Small intestine (tissue), 7 donors: ENCODE results near the gene RALB. TPM values are rescaled to one million over a fixed set of nuclear protein-coding genes. Genes with fewer than 3 reads are reported as not detected.

ENCODE experiments used
- DNase-seq, 2 donors: peaks; one replicate each; pipeline versions ENCODE4 v3.0.0 to v3.0.0-alpha.2; 2013
- FAIRE-seq: peaks from 2 replicates; lab custom pipeline; 2012; peaks lifted over from hg19 to GRCh38; lab: Jason Lieb, UNC
- H3K27ac ChIP-seq, 3 donors: one replicate each; pipeline ENCODE4 v1.5.1; 2013; ENCODE audit warnings: low read length in 2 of 3, mild to moderate bottlenecking in 2 of 3, control low read depth in 1 of 3, inconsistent platforms in 1 of 3, low read depth in 1 of 3, moderate library complexity in 1 of 3
- H3K27me3 ChIP-seq, 3 donors: one replicate each; pipeline ENCODE4 v1.6.1; 2013; ENCODE audit warnings: low read length in 3 of 3, inconsistent platforms in 1 of 3; ENCODE audit not compliant: control insufficient read depth in 3 of 3, insufficient read depth in 3 of 3
- H3K36me3 ChIP-seq, 3 donors: one replicate each; pipeline ENCODE4 v1.6.1; 2013; ENCODE audit warnings: low read length in 3 of 3, inconsistent platforms in 1 of 3, low read depth in 1 of 3, mild to moderate bottlenecking in 1 of 3, moderate library complexity in 1 of 3; ENCODE audit not compliant: control insufficient read depth in 3 of 3, insufficient read depth in 2 of 3
- H3K4me1 ChIP-seq, 3 donors: one replicate each; pipeline ENCODE4 v1.6.1; 2013; ENCODE audit warnings: low read length in 2 of 3, inconsistent platforms in 1 of 3, low read depth in 1 of 3, mild to moderate bottlenecking in 1 of 3, moderate library complexity in 1 of 3; ENCODE audit not compliant: control insufficient read depth in 3 of 3, insufficient read depth in 2 of 3
- H3K4me3 ChIP-seq, 3 donors: one replicate each; pipeline ENCODE4 v1.5.1; 2013; ENCODE audit warnings: low read length in 3 of 3, control low read depth in 1 of 3, inconsistent platforms in 1 of 3, low read depth in 1 of 3, mild to moderate bottlenecking in 1 of 3, moderate library complexity in 1 of 3
- H3K9me3 ChIP-seq, 2 donors: one replicate each; pipeline ENCODE4 v1.6.1; 2013; ENCODE audit warnings: low read depth in 1 of 2, low read length in 1 of 2; ENCODE audit not compliant: control insufficient read depth in 2 of 2, insufficient read depth in 1 of 2
- WGBS, 3 donors: extraction: QIAGEN DNeasy Blood & Tissue Kit; methylation state at CpG; one replicate each; pipeline ENCODE4 v1.1.7; 2013; 5-methylcytosine and 5-hydroxymethylcytosine counted together
- polyA plus RNA-seq, 4 donors: library from polyadenylated mRNA; stranded (reverse) in 3 of 4; unstranded in 1 of 4; fragments of 200-250 nt in 3 of 4; fragments of 120-200 nt in 1 of 4; gene quantifications; one replicate each; pipeline versions ENCODE4 v1.2.1 to v1.2.3, GENCODE V29; 2013
- donor health status: healthy with polysubstance abuse.
- donor health status: control.
- donor health status: control.
- donor health status: Bipolar disorder and iron deficiency.
- donor health status: healthy.

The RALB gene
- polyA plus RNA-seq, 4 donors: 61.8 to 141 (median 75.3) TPM

DNA sequence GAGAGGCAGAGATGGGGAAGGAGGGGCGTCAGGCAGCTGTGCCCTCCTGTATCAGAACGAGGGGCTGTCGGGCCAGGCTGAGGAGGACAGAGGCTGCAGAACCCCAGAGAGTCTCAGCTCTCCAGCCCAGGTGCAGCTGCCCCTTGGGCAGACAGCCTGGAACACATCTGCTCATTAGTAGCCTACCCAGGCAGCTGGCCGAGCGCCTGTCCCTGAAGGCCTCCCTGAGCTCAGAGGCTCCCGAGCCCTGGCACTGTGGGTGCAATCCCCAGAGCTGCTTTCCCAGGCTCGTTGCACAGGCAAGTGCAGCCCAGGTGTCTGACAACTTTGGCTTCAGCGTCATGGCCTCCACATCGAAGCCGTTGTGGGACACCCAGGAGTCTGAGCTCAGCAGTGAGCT lies 16.3 kb upstream of the RALB start:
- peaks cover 0 to 50% (median 8%) of the 10 kb centered on the region in 3 donors for H3K4me1 ChIP-seq
- no peak for FAIRE-seq
- 80 to 90% (median 90%) methylated on average over 8 to 10 of the region's 10 CpGs for WGBS, 3 donors

DNA sequence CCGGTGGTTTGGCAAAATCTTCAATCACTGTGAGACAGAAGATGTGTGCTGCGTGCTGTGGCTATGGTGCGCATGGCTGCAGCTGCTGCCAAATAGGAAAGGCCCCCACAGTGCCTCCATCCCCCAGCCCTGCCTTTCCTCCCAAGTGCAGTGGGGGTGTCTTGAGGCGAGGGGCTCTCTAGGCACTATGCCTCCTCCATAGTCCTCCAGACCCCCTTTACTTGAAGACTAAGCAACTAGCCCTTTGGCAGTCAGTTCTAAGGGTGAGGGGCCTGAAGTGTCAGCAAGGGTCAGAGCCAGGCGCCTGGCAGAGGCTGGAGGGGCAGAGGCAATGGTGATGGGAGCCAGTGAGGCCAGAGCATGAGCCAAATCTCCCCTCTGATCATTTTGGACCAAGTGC lies 15.9 kb upstream of the RALB start:
- Histone ChIP-seq H3K36me3 (peaks cover 0 to 4% (median 0%) of the 10 kb centered on the region in 3 donors), H3K4me1 (peaks cover 0 to 46% (median 8%) of the 10 kb centered on the region in 3 donors), H3K27me3 (no peaks in the 10 kb centered on the region), H3K27ac (no peak overlapping the region), H3K9me3 (no peaks in the 10 kb centered on the region), H3K4me3 (no peak overlapping the region)
- no peak for DNase-seq
- 82 to 94% (median 90%) methylated on average over 5 of the region's 5 CpGs for WGBS, 3 donors
- no peak for FAIRE-seq

More for the DNA sequence above, 16.3 kb upstream of the RALB start:
- DNase-seq: no peak
- H3K36me3 ChIP-seq: peaks cover 0 to 4% (median 0%) of the 10 kb centered on the region in 3 donors
- H3K27ac ChIP-seq: no peak overlapping the region
- H3K27me3 ChIP-seq: no peaks in the 10 kb centered on the region
- no peaks in the 10 kb centered on the region for H3K9me3 ChIP-seq
- H3K4me3 ChIP-seq: no peak overlapping the region

- Histone ChIP-seq H3K4me1 (peaks cover 0 to 42% (median 8%) of the 10 kb centered on the region in 3 donors), H3K9me3 (no peaks in the 10 kb centered on the region), H3K36me3 (peaks cover 0 to 4% (median 0%) of the 10 kb centered on the region in 3 donors), H3K27me3 (no peaks in the 10 kb centered on the region), H3K4me3 (no peak overlapping the region), H3K27ac (peak overlapping the region in 2 of 3 donors; percentile 32 to 43)
- FAIRE-seq: no peak
- WGBS, 3 donors: 79 to 84% (median 80%) methylated on average over 10 of the region's 10 CpGs
- DNase-seq: no peak
Observed at GRCh38 chr2:120237491-120237902, 15.2 kb upstream of the RALB start.

GRCh38 chr2:120238728-120239487 lies 13.7 kb upstream of the RALB start:
- H3K4me1 ChIP-seq: peaks cover 0 to 48% (median 12%) of the 10 kb centered on the region in 3 donors
- FAIRE-seq: no peak
- WGBS, 3 donors: 32 to 60% (median 52%) methylated on average over 21 to 22 of the region's 22 CpGs
- H3K27ac ChIP-seq: peak overlapping the region; percentile 82 to 97 (median 97)
- peak; percentile 92 to 96 for DNase-seq
- no peaks in the 10 kb centered on the region for H3K27me3 ChIP-seq
- peaks cover 0 to 4% (median 0%) of the 10 kb centered on the region in 3 donors for H3K36me3 ChIP-seq
- H3K4me3 ChIP-seq: no peak overlapping the region
- H3K9me3 ChIP-seq: peaks cover 0 to 3% of the 10 kb centered on the region in 2 donors

- WGBS, 3 donors: 49 to 65% (median 65%) methylated on average over 22 of the region's 22 CpGs
Observed at GRCh38 chr2:120239488-120240287, 13.0 kb upstream of the RALB start.

DNA sequence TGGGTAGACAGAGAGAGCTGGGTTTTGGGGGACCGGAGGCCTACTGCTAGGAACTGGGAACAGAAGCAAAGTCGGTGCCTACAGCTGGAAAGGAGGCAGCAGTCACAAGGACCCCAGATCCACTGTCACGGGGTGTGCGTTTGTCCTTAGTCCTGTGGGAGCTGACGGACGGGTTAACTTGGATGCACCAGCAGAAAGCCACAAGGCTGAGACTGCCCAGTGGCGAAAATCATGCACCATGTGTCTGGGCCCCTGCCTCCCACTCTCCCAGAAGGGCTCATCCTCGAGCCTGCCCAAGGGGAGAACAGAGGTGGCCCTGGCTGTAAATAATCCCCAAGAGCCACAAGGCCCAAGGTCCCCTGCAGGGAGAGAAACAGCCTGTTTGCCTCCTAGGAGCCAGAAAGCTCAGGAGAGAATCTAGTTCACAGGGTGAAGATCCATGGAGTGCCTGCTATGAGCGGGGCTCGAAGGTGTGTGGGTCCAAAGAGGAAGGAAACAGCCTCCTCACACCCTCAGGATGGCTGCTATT lies 11.7 kb upstream of the RALB start:
- peaks cover 0 to 68% (median 13%) of the 10 kb centered on the region in 3 donors for H3K4me1 ChIP-seq
- H3K27ac ChIP-seq: no peak overlapping the region
- peaks cover 0 to 3% of the 10 kb centered on the region in 2 donors for H3K9me3 ChIP-seq
- peaks cover 0 to 4% (median 0%) of the 10 kb centered on the region in 3 donors for H3K36me3 ChIP-seq
- H3K27me3 ChIP-seq: no peaks in the 10 kb centered on the region
- WGBS, 3 donors: 92 to 93% (median 92%) methylated on average over 10 of the region's 10 CpGs
- DNase-seq (no peak), FAIRE-seq (no peak)
- H3K4me3 ChIP-seq: no peak overlapping the region

More at GRCh38 chr2:120239488-120240287, 13.0 kb upstream of the RALB start:
- Histone ChIP-seq H3K27me3 (no peaks in the 10 kb centered on the region), H3K4me3 (no peak overlapping the region), H3K4me1 (peaks cover 0 to 56% (median 12%) of the 10 kb centered on the region in 3 donors), H3K9me3 (peaks cover 0 to 3% of the 10 kb centered on the region in 2 donors), H3K36me3 (peaks cover 0 to 4% (median 0%) of the 10 kb centered on the region in 3 donors), H3K27ac (peak overlapping the region; percentile 82 to 97 (median 89))
- FAIRE-seq (no peak), DNase-seq (peak; percentile 49 to 89)

- H3K9me3 ChIP-seq: peaks cover 0 to 3% of the 10 kb centered on the region in 2 donors
- H3K4me3 ChIP-seq: no peak overlapping the region
- DNase-seq: no peak
- WGBS, 3 donors: 83 to 88% (median 85%) methylated on average over 6 of the region's 6 CpGs
- H3K36me3 ChIP-seq: peaks cover 0 to 4% (median 0%) of the 10 kb centered on the region in 3 donors
- no peaks in the 10 kb centered on the region for H3K27me3 ChIP-seq
- no peak for FAIRE-seq
- H3K4me1 ChIP-seq: peaks cover 0 to 76% (median 18%) of the 10 kb centered on the region in 3 donors
- H3K27ac ChIP-seq: no peak overlapping the region
Observed at GRCh38 chr2:120241684-120242083, 11.0 kb upstream of the RALB start.

- Histone ChIP-seq H3K36me3 (peaks cover 0 to 2% (median 0%) of the 10 kb centered on the region in 3 donors), H3K27me3 (peaks cover 0 to under 1% (median 0%) of the 10 kb centered on the region in 3 donors), H3K27ac (peak overlapping the region in 1 of 3 donors; percentile 96), H3K9me3 (peaks cover 0 to 3% of the 10 kb centered on the region in 2 donors), H3K4me1 (peaks cover 0 to 77% (median 18%) of the 10 kb centered on the region in 3 donors), H3K4me3 (no peak overlapping the region)
- FAIRE-seq: no peak
- peak; percentile 51 to 52 for DNase-seq
- 39 to 64% (median 62%) methylated on average over 3 of the region's 3 CpGs for WGBS, 3 donors
Observed at GRCh38 chr2:120243211-120243610, 9.4 kb upstream of the RALB start.
